GM12891 (cell line): ENCODE measurements around the gene FTO.

Experiments
- DNase-seq: peaks from one replicate; pipeline ENCODE4 v3.0.0; 2011; ENCODE audit warnings: low spot score; ENCODE audit not compliant: insufficient read length
- FAIRE-seq: peaks from 2 replicates; lab custom pipeline; 2011; peaks lifted over from hg19 to GRCh38; lab: Jason Lieb, UNC
- PAX5 ChIP-seq: IDR thresholded peaks from 2 replicates; pipeline ENCODE4 v1.6.1; 2011; ENCODE audit warnings: low read length, moderate library complexity, mild to moderate bottlenecking; ENCODE audit not compliant: insufficient read depth, severe bottlenecking
- POLR2A ChIP-seq: IDR thresholded peaks from 2 replicates; pipeline ENCODE4 v1.6.1; 2011; ENCODE audit warnings: low read depth, low read length, control low read depth
- POLR2AphosphoS5 ChIP-seq: IDR thresholded peaks from 2 replicates; pipeline ENCODE4 v1.6.1; 2011; ENCODE audit warnings: low read depth, low read length, control low read depth
- POU2F2 ChIP-seq: IDR thresholded peaks from 2 replicates; pipeline ENCODE4 v1.6.1; 2011; ENCODE audit warnings: low read depth, mild to moderate bottlenecking, control low read depth, low read length, moderate library complexity
- SPI1 ChIP-seq: IDR thresholded peaks from 2 replicates; pipeline ENCODE4 v1.6.1; 2011; ENCODE audit warnings: low read depth, low read length, control low read depth
- TAF1 ChIP-seq: IDR thresholded peaks from 2 replicates; pipeline ENCODE4 v1.6.1; 2011; ENCODE audit warnings: low read depth, low read length, control low read depth

FTO gene

GRCh38 chr16:54164789-54165173 is 460.8 kb downstream of the FTO start:
- DNase-seq, result no peak
- no peak for TF ChIP-seq POU2F2
- TF ChIP-seq TAF1, result no peak
- TF ChIP-seq POLR2A, result no peak
- no peak for TF ChIP-seq SPI1
- TF ChIP-seq POLR2AphosphoS5, result no peak
- FAIRE-seq, result no peak

- FAIRE-seq, result no peak
- TF ChIP-seq POLR2A (no peak), PAX5 (no peak), POLR2AphosphoS5 (no peak), TAF1 (no peak), SPI1 (no peak), POU2F2 (no peak)
- no peak for DNase-seq
Observed at GRCh38 chr16:54165174-54165911, 461.4 kb downstream of the FTO start.

- TF ChIP-seq POU2F2 (no peak), POLR2AphosphoS5 (no peak), SPI1 (no peak), TAF1 (no peak), POLR2A (no peak), PAX5 (no peak)
- no peak for FAIRE-seq
- no peak for DNase-seq
Observed at GRCh38 chr16:54165912-54166865, 462.2 kb downstream of the FTO start.

- DNase-seq (no peak), FAIRE-seq (no peak)
- no peak for TF ChIP-seq TAF1
- no peak for TF ChIP-seq SPI1
- no peak for TF ChIP-seq POU2F2
- no peak for TF ChIP-seq POLR2AphosphoS5
Observed at GRCh38 chr16:54169112-54169511, 465.2 kb downstream of the FTO start.

- DNase-seq (no peak), FAIRE-seq (no peak)
- TF ChIP-seq POLR2AphosphoS5 (no peak), TAF1 (no peak), POLR2A (no peak), POU2F2 (no peak), SPI1 (no peak), PAX5 (no peak)
Observed at GRCh38 chr16:54171626-54172537, 467.9 kb downstream of the FTO start.

GRCh38 chr16:54173490-54173889 is 469.5 kb downstream of the FTO start:
- no peak for DNase-seq
- no peak for TF ChIP-seq PAX5
- TF ChIP-seq POU2F2, result no peak
- TF ChIP-seq TAF1, result no peak
- TF ChIP-seq SPI1, result no peak
- TF ChIP-seq POLR2AphosphoS5, result no peak
- TF ChIP-seq POLR2A, result no peak
- FAIRE-seq, result no peak

- TF ChIP-seq SPI1, result no peak
- no peak for TF ChIP-seq PAX5
- TF ChIP-seq TAF1, result no peak
- TF ChIP-seq POLR2AphosphoS5, result no peak
- TF ChIP-seq POU2F2, result no peak
- TF ChIP-seq POLR2A, result no peak
- DNase-seq (no peak), FAIRE-seq (no peak)
Observed at GRCh38 chr16:54174201-54174600, 470.2 kb downstream of the FTO start.

GRCh38 chr16:54174750-54175149 is 470.8 kb downstream of the FTO start:
- DNase-seq (no peak), FAIRE-seq (no peak)
- TF ChIP-seq SPI1 (no peak), TAF1 (no peak), POLR2A (no peak), POLR2AphosphoS5 (no peak), PAX5 (no peak), POU2F2 (no peak)

GRCh38 chr16:54175169-54175551 is 471.2 kb downstream of the FTO start:
- no peak for DNase-seq
- no peak for TF ChIP-seq POU2F2
- no peak for TF ChIP-seq SPI1
- no peak for TF ChIP-seq POLR2AphosphoS5
- no peak for TF ChIP-seq PAX5
- no peak for TF ChIP-seq TAF1
- TF ChIP-seq POLR2A, result no peak
- no peak for FAIRE-seq
